ENCODE results near the gene SUV39H2.

- TF ChIP-seq CTCF (IDR thresholded peaks at IDR 0.05) (no peak), POLR2A (IDR thresholded peaks at IDR 0.05) (no peak)
Observed at GRCh38 chr10:14833106-14833505, 45.6 kb upstream of the SUV39H2 start.

Data from body of pancreas (tissue), 4 donors.